Left forelimb (tissue), 1 donor: ENCODE measurements around the gene RHBDD1.

Experiments used
- DNase-seq: peaks from one replicate; pipeline ENCODE4 v3.0.0-alpha.2; 2018; ENCODE audit warnings: low spot score

Gene RHBDD1

GRCh38 chr2:226845386-226846116, 9.7 kb downstream of the RHBDD1 start:
- no peak for DNase-seq

GRCh38 chr2:226847090-226847489, 11.2 kb downstream of the RHBDD1 start:
- no peak for DNase-seq

- DNase-seq, result no peak
These were observed 11.7 kb downstream of the RHBDD1 start for GRCh38 chr2:226847511-226847910.

GRCh38 chr2:226849349-226849748, 13.5 kb downstream of the RHBDD1 start:
- DNase-seq, result no peak

GRCh38 chr2:226850024-226850423, 14.2 kb downstream of the RHBDD1 start:
- no peak for DNase-seq

GRCh38 chr2:226855787-226856186, 19.9 kb downstream of the RHBDD1 start:
- DNase-seq, result no peak

GRCh38 chr2:226860087-226860486, 24.2 kb downstream of the RHBDD1 start:
- DNase-seq, result no peak

- no peak for DNase-seq
These were observed 26.8 kb downstream of the RHBDD1 start for GRCh38 chr2:226862623-226863022.

GRCh38 chr2:226865273-226865672, 29.4 kb downstream of the RHBDD1 start:
- no peak for DNase-seq

GRCh38 chr2:226865710-226866109, 29.9 kb downstream of the RHBDD1 start:
- DNase-seq, result no peak

- no peak for DNase-seq
These were observed 32.7 kb downstream of the RHBDD1 start for GRCh38 chr2:226868331-226869162.

- DNase-seq, result no peak
These were observed 33.5 kb downstream of the RHBDD1 start for GRCh38 chr2:226869371-226869770.

- no peak for DNase-seq
These were observed 37.3 kb downstream of the RHBDD1 start for GRCh38 chr2:226873051-226873620.

- DNase-seq, result no peak
These were observed 38.0 kb downstream of the RHBDD1 start for GRCh38 chr2:226873826-226874225.

- no peak for DNase-seq
These were observed 38.9 kb downstream of the RHBDD1 start for GRCh38 chr2:226874749-226875148.

- no peak for DNase-seq
These were observed 39.8 kb downstream of the RHBDD1 start for GRCh38 chr2:226875438-226876225.

GRCh38 chr2:226877491-226877890, 41.6 kb downstream of the RHBDD1 start:
- no peak for DNase-seq

GRCh38 chr2:226881287-226881686, 45.4 kb downstream of the RHBDD1 start:
- no peak for DNase-seq

- no peak for DNase-seq
These were observed 46.8 kb downstream of the RHBDD1 start for GRCh38 chr2:226882606-226883005.

- no peak for DNase-seq
These were observed 47.5 kb downstream of the RHBDD1 start for GRCh38 chr2:226883296-226883795.

- DNase-seq, result no peak
These were observed 48.3 kb downstream of the RHBDD1 start for GRCh38 chr2:226884166-226884565.
